OCI-LY1 (cell line): ENCODE measurements around the gene TK1.

ENCODE experiments used
- CTCF ChIP-seq: fragments of 200-600 bp; sonication (generic), shearing (Covaris generic); IDR thresholded peaks from 2 replicates; pipeline ENCODE4 v1.5.1; 2017; ENCODE audit warnings: mild to moderate bottlenecking, antibody characterized with exemption, low read length, moderate library complexity, mixed read lengths
- EZH2 ChIP-seq: fragments of 200-600 bp; sonication (generic), shearing (Covaris generic); IDR thresholded peaks from 2 replicates; pipeline ENCODE4 v1.8.0; 2017; ENCODE audit warnings: borderline replicate concordance, mixed run types, mild to moderate bottlenecking, antibody characterized with exemption, low read length, moderate library complexity, mixed read lengths

- TF ChIP-seq CTCF (no peak), EZH2 (no peak)
Observed at GRCh38 chr17:78130090-78130436, 56.8 kb downstream of the TK1 start.
